ENCODE data around the gene POC1A. TPM values are rescaled to one million over a fixed set of nuclear protein-coding genes. Genes with fewer than 3 reads are reported as not detected.

The POC1A gene
- total and polyA plus RNA-seq, 2 of the 8 experiments (the other 6 are each of a cell fraction or from before 2014, with no cell fraction given), result 35.7 to 39.2 TPM

GRCh38 chr3:52069855-52070254, 84.4 kb downstream of the POC1A start:
- H2BK5ac ChIP-seq (ENCODE audit: low read depth, low read length), result no peak overlapping the region
- no peak overlapping the region for H2BK120ac ChIP-seq (replicated peaks; ENCODE audit: low read depth, low read length)
- H4K5ac ChIP-seq (ENCODE audit: insufficient read length, low read depth, low read length), result no peak overlapping the region
- ChIA-PET POLR2A (ENCODE audit: partially characterized antibody) (interaction anchor here (0.8 to 2.1 kb wide), 3 partner anchors 10 to 74 kb away, joined by 3 to 7 read pairs (median 4); partner anchors contain the start of gene RPL29), CTCF (ENCODE audit: partially characterized antibody) (interaction anchor here (1.0 to 2.6 kb wide), 5 partner anchors 13 to 55 kb away, joined by 3 to 15 read pairs (median 5); partner anchors contain the start of gene DUSP7)
- no peaks in the 10 kb centered on the region; a peak in 1 of 7 replicates for H3K27me3 ChIP-seq (replicated peaks in 1 of 4; ENCODE audit: control insufficient read depth in 3 of 4, extremely low read depth in 1 of 4, insufficient read depth in 3 of 4, low read length in 3 of 4)
- H4K91ac ChIP-seq (replicated peaks; ENCODE audit: insufficient read length, low read length), result no peak overlapping the region
- DNase-seq (ENCODE audit: low read depth in 1 of 2, low spot score in 2 of 2) (no peak), FAIRE-seq (no peak)
- no peak overlapping the region for H2BK15ac ChIP-seq (ENCODE audit: low read length)
- no peak overlapping the region for H3K4me2 ChIP-seq (ENCODE audit: insufficient read depth in 1 of 2, low read depth in 2 of 2, low read length in 2 of 2)
- peaks cover 0 to 5% (median 1%) of the 10 kb centered on the region in 4 experiments; a peak in 3 of 8 replicates for H3K36me3 ChIP-seq (ENCODE audit: control insufficient read depth in 2 of 4, insufficient read depth in 4 of 4, low read length in 3 of 4)
- H3K9ac ChIP-seq (replicated peaks in 1 of 4; ENCODE audit: extremely low read depth in 1 of 4, low read depth in 3 of 4, low read length in 3 of 4), result no peak overlapping the region
- H3K4ac ChIP-seq (replicated peaks; ENCODE audit: insufficient read length, low read depth, low read length), result no peak overlapping the region
- H3K79me2 ChIP-seq (ENCODE audit: control insufficient read depth in 1 of 2, insufficient read depth in 2 of 2, low read length in 2 of 2), result no peaks in the 10 kb centered on the region
- H2BK20ac ChIP-seq (ENCODE audit: low read length), result no peak overlapping the region
- no peak overlapping the region for H2AFZ ChIP-seq (ENCODE audit: low read length)
- no peak overlapping the region for H2AK5ac ChIP-seq (ENCODE audit: low read depth, low read length)
- no peak overlapping the region for H3K14ac ChIP-seq (ENCODE audit: insufficient read length)
- H3K27ac ChIP-seq (ENCODE audit: low read depth, low read length), result no peak overlapping the region
- no peak overlapping the region for H2BK12ac ChIP-seq (ENCODE audit: low read depth, low read length)
- no peaks in the 10 kb centered on the region; the same call in 1 of the 2 replicates for H3K79me1 ChIP-seq (ENCODE audit: low read depth, low read length)
- TF ChIP-seq KDM5A (IDR thresholded peaks at IDR 0.05; ENCODE audit: low read length) (no peak), FOSL1 (IDR thresholded peaks at IDR 0.05; ENCODE audit: insufficient read depth, low read depth, low read length) (no peak)
- H3K56ac ChIP-seq (replicated peaks; ENCODE audit: insufficient read length, low read depth, low read length), result no peak overlapping the region
- WGBS, 2 experiments (ENCODE audit: extremely low coverage in 1 of 2, insufficient coverage in 1 of 2, insufficient read length in 1 of 2, insufficient replicate concordance in 2 of 2, low coverage in 1 of 2, low lambda C conversion rate in 2 of 2, missing lambda C conversion rate in 1 of 2), result 85% methylated on average over 4 of the region's 4 CpGs; no CpG with 5 or more reads in 1 of the 2 experiments
- no peaks in the 10 kb centered on the region for H3K9me3 ChIP-seq (ENCODE audit: insufficient read depth in 2 of 2, low read depth in 1 of 2, low read length in 1 of 2)
- H3K18ac ChIP-seq (ENCODE audit: extremely low read depth, low read length), result no peak overlapping the region
- peaks cover 0 to under 1% of the 10 kb centered on the region in 2 experiments for H4K20me1 ChIP-seq (replicated peaks in 1 of 2; ENCODE audit: control insufficient read depth in 1 of 2, insufficient read depth in 2 of 2, low read length in 2 of 2)
- H3K4me3 ChIP-seq (ENCODE audit: extremely low read depth in 1 of 4, insufficient read depth in 2 of 4, low read depth in 3 of 4, low read length in 4 of 4), result no peak overlapping the region
- H3K23me2 ChIP-seq (ENCODE audit: low read depth, low read length), result no peaks in the 10 kb centered on the region
- no peak overlapping the region for H4K8ac ChIP-seq (ENCODE audit: extremely low read depth, insufficient read depth, low read length)
- no peak overlapping the region for H3K23ac ChIP-seq (ENCODE audit: insufficient read length)
- H3K4me1 ChIP-seq (replicated peaks in 1 of 4; ENCODE audit: control insufficient read depth in 3 of 4, insufficient read depth in 4 of 4, low read length in 3 of 4), result no peaks in the 10 kb centered on the region; a peak in 3 of 7 replicates

Measured in H1 (cell line).